Measurements from ENCODE around the gene CHRNA4. TPM values are rescaled to one million over a fixed set of nuclear protein-coding genes. Genes with fewer than 3 reads are reported as not detected.

CHRNA4 gene
- total and polyA plus RNA-seq, 2 of the 13 experiments (the other 11 are each of a cell fraction or from before 2014, with no cell fraction given) = not detected

DNA sequence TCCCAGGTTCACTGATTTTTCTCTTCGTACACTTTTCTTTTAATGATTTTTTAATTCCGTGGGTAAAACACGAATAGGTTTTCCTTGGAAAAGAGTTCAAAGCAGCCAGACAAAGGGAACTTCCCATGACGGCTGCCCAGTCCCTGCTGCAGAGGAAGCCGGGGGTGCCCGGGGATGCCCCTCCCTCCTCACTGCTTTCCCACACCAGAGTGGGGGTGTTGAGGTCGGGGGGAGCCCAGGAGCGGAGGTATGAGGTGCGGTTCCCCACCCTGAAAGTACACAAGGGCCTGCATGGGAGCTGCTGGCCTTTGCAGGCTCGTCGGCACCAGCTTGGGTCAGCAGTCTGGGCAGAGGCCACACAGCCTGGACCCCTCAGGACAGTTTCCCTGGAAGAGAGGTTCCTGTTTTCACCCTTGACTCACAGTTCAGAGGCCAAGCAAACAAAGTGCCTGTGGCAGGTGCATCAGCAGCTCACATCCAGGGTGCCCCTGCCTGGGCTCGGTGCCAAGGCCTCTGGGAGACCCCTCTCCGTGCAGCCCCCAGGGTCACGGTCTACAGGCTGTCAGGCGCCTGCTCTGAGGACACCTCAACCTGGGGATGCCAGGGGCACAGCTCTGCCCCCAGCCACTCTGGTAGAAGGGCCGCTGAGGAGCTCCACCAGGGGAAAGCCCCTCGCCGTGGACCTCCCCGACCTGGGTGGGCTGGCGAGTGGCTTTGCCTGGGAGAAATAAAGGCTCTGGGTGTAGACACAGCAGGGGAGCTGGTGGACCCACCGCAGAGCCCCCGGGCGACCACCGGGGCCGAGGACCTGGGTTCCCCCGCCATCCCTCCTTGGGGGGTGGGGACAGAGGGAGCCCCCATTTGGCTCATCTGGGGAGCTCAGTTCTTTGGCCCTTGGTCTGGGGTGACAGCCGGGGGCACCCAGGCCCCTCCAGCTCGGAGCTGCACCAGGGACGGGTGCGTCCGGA is 15.4 kb upstream of the CHRNA4 start (continued):
- TF ChIP-seq ZNF550 (CRISPR knock-in tag; IDR thresholded peaks at IDR 0.05; ENCODE audit: borderline replicate concordance) (no peak), ZFP62 (CRISPR knock-in tag; IDR thresholded peaks at IDR 0.05) (no peak), MAF1 (CRISPR knock-in tag; IDR thresholded peaks at IDR 0.05; ENCODE audit: borderline replicate concordance) (no peak), ZNF563 (CRISPR knock-in tag; IDR thresholded peaks at IDR 0.05) (0 out of 2 replicates have a peak, but pooled peaks have one; percentile 15), AKAP8 (CRISPR knock-in tag; IDR thresholded peaks at IDR 0.05) (no peak), MYNN (CRISPR knock-in tag; IDR thresholded peaks at IDR 0.05; ENCODE audit: low read depth) (no peak), XBP1 (CRISPR knock-in tag; IDR thresholded peaks at IDR 0.05) (no peak), ZNF709 (CRISPR knock-in tag; IDR thresholded peaks at IDR 0.05) (no peak), TEAD2 (CRISPR knock-in tag; IDR thresholded peaks at IDR 0.05) (no peak), ZNF746 (CRISPR knock-in tag; IDR thresholded peaks at IDR 0.05) (no peak; the same call in 1 of the 2 replicates), ZNF891 (CRISPR knock-in tag; IDR thresholded peaks at IDR 0.05) (peak; percentile 5; the same call in 1 of the 2 replicates), WIZ (CRISPR knock-in tag; IDR thresholded peaks at IDR 0.05) (no peak), NR1H2 (CRISPR knock-in tag; IDR thresholded peaks at IDR 0.05; ENCODE audit: borderline replicate concordance, low read depth) (no peak), TEAD3 (CRISPR knock-in tag; optimal IDR thresholded peaks at IDR 0.05; ENCODE audit: borderline replicate concordance) (peak; percentile 39)
- TF ChIP-seq, protein P1, sequence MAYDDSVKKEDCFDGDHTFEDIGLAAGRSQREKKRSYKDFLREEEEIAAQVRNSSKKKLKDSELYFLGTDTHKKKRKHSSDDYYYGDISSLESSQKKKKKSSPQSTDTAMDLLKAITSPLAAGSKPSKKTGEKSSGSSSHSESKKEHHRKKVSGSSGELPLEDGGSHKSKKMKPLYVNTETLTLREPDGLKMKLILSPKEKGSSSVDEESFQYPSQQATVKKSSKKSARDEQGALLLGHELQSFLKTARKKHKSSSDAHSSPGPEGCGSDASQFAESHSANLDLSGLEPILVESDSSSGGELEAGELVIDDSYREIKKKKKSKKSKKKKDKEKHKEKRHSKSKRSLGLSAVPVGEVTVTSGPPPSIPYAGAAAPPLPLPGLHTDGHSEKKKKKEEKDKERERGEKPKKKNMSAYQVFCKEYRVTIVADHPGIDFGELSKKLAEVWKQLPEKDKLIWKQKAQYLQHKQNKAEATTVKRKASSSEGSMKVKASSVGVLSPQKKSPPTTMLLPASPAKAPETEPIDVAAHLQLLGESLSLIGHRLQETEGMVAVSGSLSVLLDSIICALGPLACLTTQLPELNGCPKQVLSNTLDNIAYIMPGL (CRISPR knock-in tag; IDR thresholded peaks at IDR 0.05; ENCODE audit: borderline replicate concordance in 1 of 2, low read depth in 1 of 2) = no peak
- TF ChIP-seq, protein P2, sequence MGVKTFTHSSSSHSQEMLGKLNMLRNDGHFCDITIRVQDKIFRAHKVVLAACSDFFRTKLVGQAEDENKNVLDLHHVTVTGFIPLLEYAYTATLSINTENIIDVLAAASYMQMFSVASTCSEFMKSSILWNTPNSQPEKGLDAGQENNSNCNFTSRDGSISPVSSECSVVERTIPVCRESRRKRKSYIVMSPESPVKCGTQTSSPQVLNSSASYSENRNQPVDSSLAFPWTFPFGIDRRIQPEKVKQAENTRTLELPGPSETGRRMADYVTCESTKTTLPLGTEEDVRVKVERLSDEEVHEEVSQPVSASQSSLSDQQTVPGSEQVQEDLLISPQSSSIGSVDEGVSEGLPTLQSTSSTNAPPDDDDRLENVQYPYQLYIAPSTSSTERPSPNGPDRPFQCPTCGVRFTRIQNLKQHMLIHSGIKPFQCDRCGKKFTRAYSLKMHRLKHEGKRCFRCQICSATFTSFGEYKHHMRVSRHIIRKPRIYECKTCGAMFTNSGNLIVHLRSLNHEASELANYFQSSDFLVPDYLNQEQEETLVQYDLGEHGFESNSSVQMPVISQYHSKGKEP (CRISPR knock-in tag; IDR thresholded peaks at IDR 0.05) = no peak
